ENCODE results near the gene ICOS.
A peak's percentile ranks its signal among the peaks of the same experiment; 100 is the strongest.
"Not testable (repeated sequence)": the region's sequence is repeated elsewhere in the genome, so short reads cannot be mapped to it uniquely, and the experiment has no call there.

ICOS gene

DNA sequence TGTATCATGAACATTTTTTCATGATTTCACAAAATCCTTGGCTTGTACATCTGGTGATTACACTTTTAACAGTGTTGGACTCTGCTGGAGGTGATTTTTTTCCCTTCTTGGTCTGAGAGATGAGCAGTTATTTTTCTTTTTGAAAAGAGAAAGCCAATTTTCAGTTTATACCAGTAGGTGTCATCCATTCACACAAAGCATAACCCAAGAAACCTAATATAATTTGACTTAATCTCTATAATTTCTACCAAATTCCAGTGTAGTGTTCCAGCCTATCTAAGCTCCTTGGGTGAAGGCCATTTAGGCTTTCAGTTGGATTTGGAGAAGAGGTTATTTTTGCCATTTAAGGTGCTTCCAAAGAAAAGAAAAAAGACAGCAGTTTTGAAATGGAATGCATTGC is 7.7 kb upstream of the ICOS start:
- no peaks in the 10 kb centered on the region for H4K20me1 ChIP-seq (ENCODE audit: insufficient read depth, low read length)
- H3K36me3 ChIP-seq (replicated peaks; ENCODE audit: insufficient read depth, low read length), result no peaks in the 10 kb centered on the region
- H3K27ac ChIP-seq (ENCODE audit: low read length), result no peak overlapping the region
- H3K79me2 ChIP-seq (ENCODE audit: low read length), result no peaks in the 10 kb centered on the region
- DNase-seq, result peak; percentile 16
- no peaks in the 10 kb centered on the region for H3K9me2 ChIP-seq (replicated peaks; ENCODE audit: insufficient read depth, low read length)
- H3K9ac ChIP-seq (ENCODE audit: low read length), result no peak overlapping the region
- H3K4me2 ChIP-seq (ENCODE audit: low read depth, low read length), result no peak overlapping the region
- no peaks in the 10 kb centered on the region for H3K27me3 ChIP-seq (replicated peaks; ENCODE audit: insufficient read depth, low read length)
- H3F3A ChIP-seq (ENCODE audit: insufficient read depth, low read length), result no peaks in the 10 kb centered on the region
- TF ChIP-seq CTCF (IDR thresholded peaks at IDR 0.05; ENCODE audit: low read length) (peak; percentile 49), EZH2phosphoT487 (IDR thresholded peaks at IDR 0.05; ENCODE audit: low read length) (no peak), EZH2 (optimal IDR thresholded peaks at IDR 0.05; ENCODE audit: low read depth, low read length) (no peak)
- H2AFZ ChIP-seq (ENCODE audit: low read length), result no peak overlapping the region
- H3K4me1 ChIP-seq (ENCODE audit: low read length), result no peaks in the 10 kb centered on the region
- no peak overlapping the region for H3K4me3 ChIP-seq (ENCODE audit: low read length)
- no peaks in the 10 kb centered on the region for H3K9me3 ChIP-seq (replicated peaks; ENCODE audit: insufficient read depth, low read length)

DNA sequence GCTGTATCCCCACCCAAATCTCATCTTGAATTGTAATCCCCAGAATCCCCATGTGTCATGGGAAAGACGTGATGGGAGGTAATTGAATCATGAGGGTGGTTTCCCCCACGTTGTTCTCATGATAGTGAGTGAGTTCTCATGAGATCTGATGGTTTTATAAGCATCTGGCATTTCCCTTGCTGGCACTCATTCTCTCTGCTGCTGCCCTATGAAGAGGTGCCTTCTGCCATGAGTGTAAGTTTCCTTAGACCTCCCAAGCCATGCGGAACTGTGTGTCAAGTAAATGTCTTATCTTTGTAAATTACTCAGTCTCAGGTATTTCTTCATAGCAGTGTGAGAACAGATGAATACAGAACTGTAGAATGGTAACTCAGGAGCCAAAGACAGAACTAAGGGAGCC is 5.3 kb upstream of the ICOS start:
- H3K27me3 ChIP-seq (replicated peaks; ENCODE audit: insufficient read depth, low read length); H3K4me2 ChIP-seq (ENCODE audit: low read depth, low read length); H3K9me3 ChIP-seq (replicated peaks; ENCODE audit: insufficient read depth, low read length); DNase-seq; H3F3A ChIP-seq (ENCODE audit: insufficient read depth, low read length); H3K9me2 ChIP-seq (replicated peaks; ENCODE audit: insufficient read depth, low read length); H2AFZ ChIP-seq (ENCODE audit: low read length); H3K27ac ChIP-seq (ENCODE audit: low read length); H3K79me2 ChIP-seq (ENCODE audit: low read length); H4K20me1 ChIP-seq (ENCODE audit: insufficient read depth, low read length); H3K4me1 ChIP-seq (ENCODE audit: low read length); H3K4me3 ChIP-seq (ENCODE audit: low read length); H3K9ac ChIP-seq (ENCODE audit: low read length); H3K36me3 ChIP-seq (replicated peaks; ENCODE audit: insufficient read depth, low read length): not testable (repeated sequence)

- no peaks in the 10 kb centered on the region for H3F3A ChIP-seq (ENCODE audit: insufficient read depth, low read length)
- DNase-seq, result no peak
- no peaks in the 10 kb centered on the region for H3K27me3 ChIP-seq (replicated peaks; ENCODE audit: insufficient read depth, low read length)
- H2AFZ ChIP-seq (ENCODE audit: low read length), result no peak overlapping the region
- no peaks in the 10 kb centered on the region for H3K4me1 ChIP-seq (ENCODE audit: low read length)
- H4K20me1 ChIP-seq (ENCODE audit: insufficient read depth, low read length), result no peaks in the 10 kb centered on the region
- H3K9me2 ChIP-seq (replicated peaks; ENCODE audit: insufficient read depth, low read length), result no peaks in the 10 kb centered on the region
- no peaks in the 10 kb centered on the region for H3K36me3 ChIP-seq (replicated peaks; ENCODE audit: insufficient read depth, low read length)
- TF ChIP-seq CTCF (IDR thresholded peaks at IDR 0.05; ENCODE audit: low read length) (no peak), EZH2 (optimal IDR thresholded peaks at IDR 0.05; ENCODE audit: low read depth, low read length) (no peak), EZH2phosphoT487 (IDR thresholded peaks at IDR 0.05; ENCODE audit: low read length) (no peak)
- no peak overlapping the region for H3K4me2 ChIP-seq (ENCODE audit: low read depth, low read length)
- no peaks in the 10 kb centered on the region for H3K9me3 ChIP-seq (replicated peaks; ENCODE audit: insufficient read depth, low read length)
- H3K79me2 ChIP-seq (ENCODE audit: low read length), result no peaks in the 10 kb centered on the region
- no peak overlapping the region for H3K27ac ChIP-seq (ENCODE audit: low read length)
- no peak overlapping the region for H3K4me3 ChIP-seq (ENCODE audit: low read length)
- no peak overlapping the region for H3K9ac ChIP-seq (ENCODE audit: low read length)
Observed at GRCh38 chr2:203934041-203934492, 2.5 kb upstream of the ICOS start.

DNA sequence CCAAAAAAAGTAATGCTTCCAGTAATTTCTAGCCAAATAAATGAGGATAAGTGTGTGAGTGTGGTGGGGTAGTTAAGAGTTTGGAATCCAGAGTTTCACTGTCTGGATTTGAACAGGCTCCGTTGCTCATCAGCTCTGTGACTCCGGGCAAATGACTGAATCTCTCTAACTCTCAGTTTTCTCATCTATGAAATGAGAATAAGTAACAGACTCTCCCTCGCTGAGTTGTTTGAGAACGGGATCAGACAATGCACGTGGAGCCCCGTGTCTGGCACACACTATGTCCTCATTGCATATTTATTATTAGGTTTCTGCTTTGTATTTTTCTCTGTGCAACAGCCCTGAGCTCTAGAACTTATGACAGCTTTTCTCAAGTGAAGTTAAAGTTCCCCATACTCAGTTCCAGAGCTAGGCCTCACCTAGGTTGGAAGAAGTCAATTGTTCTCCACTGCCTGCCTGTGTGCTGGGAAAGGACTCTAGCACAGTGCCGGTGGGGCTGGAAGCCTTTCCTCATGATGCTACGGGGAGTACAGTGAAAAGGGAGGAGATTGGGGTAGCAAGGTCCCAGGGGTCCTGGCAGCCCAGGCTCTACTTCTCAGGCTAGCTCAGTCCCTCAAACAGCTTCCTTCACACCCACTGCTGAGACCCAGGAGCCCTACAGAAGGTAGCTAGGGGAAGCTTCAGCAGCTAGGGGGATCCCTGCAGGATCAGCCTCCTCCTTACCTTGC is 1.7 kb upstream of the ICOS start:
- Histone ChIP-seq H4K20me1 (ENCODE audit: insufficient read depth, low read length) (no peaks in the 10 kb centered on the region), H3K27me3 (replicated peaks; ENCODE audit: insufficient read depth, low read length) (no peaks in the 10 kb centered on the region), H3K79me2 (ENCODE audit: low read length) (no peaks in the 10 kb centered on the region), H3K9me2 (replicated peaks; ENCODE audit: insufficient read depth, low read length) (no peaks in the 10 kb centered on the region), H3K4me3 (ENCODE audit: low read length) (no peak overlapping the region), H3K36me3 (replicated peaks; ENCODE audit: insufficient read depth, low read length) (no peaks in the 10 kb centered on the region), H3F3A (ENCODE audit: insufficient read depth, low read length) (no peaks in the 10 kb centered on the region), H3K9me3 (replicated peaks; ENCODE audit: insufficient read depth, low read length) (no peaks in the 10 kb centered on the region), H3K4me1 (ENCODE audit: low read length) (no peaks in the 10 kb centered on the region), H3K4me2 (ENCODE audit: low read depth, low read length) (no peak overlapping the region), H3K27ac (ENCODE audit: low read length) (no peak overlapping the region), H2AFZ (ENCODE audit: low read length) (no peak overlapping the region), H3K9ac (ENCODE audit: low read length) (no peak overlapping the region)
- TF ChIP-seq CTCF (IDR thresholded peaks at IDR 0.05; ENCODE audit: low read length), result no peak
- no peak for TF ChIP-seq EZH2phosphoT487 (IDR thresholded peaks at IDR 0.05; ENCODE audit: low read length)
- TF ChIP-seq EZH2 (optimal IDR thresholded peaks at IDR 0.05; ENCODE audit: low read depth, low read length), result no peak
- no peak for DNase-seq

Measured in MM.1S (cell line).